Loucy (cell line): Measurements from ENCODE around the gene PPP1R12B.
"Not testable (repeated sequence)": the region's sequence is repeated elsewhere in the genome, so short reads cannot be mapped to it uniquely, and the experiment has no call there.

Experiments
- H2AFZ ChIP-seq: fragments of 200-600 bp; sonication (generic); 2 replicates; pipeline ENCODE4 v1.6.0; 2016; ENCODE audit warnings: antibody characterized with exemption, mild to moderate bottlenecking, low read length, moderate library complexity
- H3F3A ChIP-seq: fragments of 200-600 bp; 2 replicates; pipeline ENCODE4 v1.6.0; 2016; ENCODE audit warnings: antibody characterized with exemption, low read depth, mild to moderate bottlenecking
- H3K27me3 ChIP-seq: fragments of 200-600 bp; sonication (generic); 2 replicates; pipeline ENCODE4 v1.6.1; 2014; ENCODE audit warnings: low read length, mild to moderate bottlenecking; ENCODE audit not compliant: insufficient read depth, poor library complexity, severe bottlenecking
- H3K36me3 ChIP-seq: fragments of 200-600 bp; sonication (generic); 2 replicates; pipeline ENCODE4 v1.6.1; 2016; ENCODE audit warnings: low read length; ENCODE audit not compliant: insufficient read depth
- H3K4me1 ChIP-seq: fragments of 200-600 bp; sonication (generic); 2 replicates; pipeline ENCODE4 v1.5.1; 2014; ENCODE audit warnings: low read length, mild to moderate bottlenecking; ENCODE audit not compliant: insufficient read depth, poor library complexity, severe bottlenecking
- H3K4me2 ChIP-seq: fragments of 200-600 bp; sonication (generic); 2 replicates; pipeline ENCODE4 v1.6.0; 2014; ENCODE audit warnings: antibody characterized with exemption, low read length, low read depth, mild to moderate bottlenecking; ENCODE audit not compliant: poor library complexity, severe bottlenecking
- H3K4me3 ChIP-seq: fragments of 200-600 bp; sonication (generic); 2 replicates; pipeline ENCODE4 v1.5.1; 2014; ENCODE audit warnings: low read length, mild to moderate bottlenecking, mixed read lengths; ENCODE audit not compliant: poor library complexity, severe bottlenecking
- H3K79me2 ChIP-seq: fragments of 200-600 bp; sonication (generic); 2 replicates; pipeline ENCODE4 v1.6.1; 2014; ENCODE audit warnings: low read length; ENCODE audit not compliant: insufficient read depth
- H3K9ac ChIP-seq: fragments of 200-600 bp; sonication (generic); 2 replicates; pipeline ENCODE4 v1.6.0; 2014; ENCODE audit warnings: mild to moderate bottlenecking, low read depth, low read length, moderate library complexity; ENCODE audit not compliant: poor library complexity, severe bottlenecking
- H3K9me2 ChIP-seq: fragments of 200-600 bp; sonication (generic); replicated peaks from 2 replicates; pipeline ENCODE4 v1.6.1; 2016; ENCODE audit warnings: low read depth, low read length, mixed read lengths
- H3K9me3 ChIP-seq: fragments of 200-600 bp; sonication (generic); 2 replicates; pipeline ENCODE4 v1.6.1; 2014; ENCODE audit warnings: mild to moderate bottlenecking, antibody characterized with exemption, low read length, low read depth; ENCODE audit not compliant: insufficient read depth
- H4K20me1 ChIP-seq: fragments of 200-600 bp; sonication (generic); 2 replicates; pipeline ENCODE4 v1.6.0; 2014; ENCODE audit warnings: antibody characterized with exemption, low read length, mild to moderate bottlenecking; ENCODE audit not compliant: insufficient read depth, poor library complexity, severe bottlenecking
- CTCF ChIP-seq: fragments of 200-600 bp; sonication (generic); conservative IDR thresholded peaks from 2 replicates; pipeline ENCODE4 v1.5.1; 2014; ENCODE audit warnings: mild to moderate bottlenecking, antibody characterized with exemption, low read length
- EZH2phosphoT487 ChIP-seq: fragments of 200-600 bp; IDR thresholded peaks from 2 replicates; pipeline ENCODE4 v1.6.1; 2018; ENCODE audit warnings: antibody characterized with exemption, mild to moderate bottlenecking, moderate library complexity, borderline replicate concordance

Gene PPP1R12B

GRCh38 chr1:202531472-202531811 lies 182.9 kb downstream of the PPP1R12B start:
- TF ChIP-seq EZH2phosphoT487 (no peak), CTCF (no peak)
- H4K20me1 ChIP-seq: no peaks in the 10 kb centered on the region
- no peaks in the 10 kb centered on the region for H3K4me1 ChIP-seq
- no peaks in the 10 kb centered on the region for H3K9me2 ChIP-seq
- H3K4me3 ChIP-seq: no peak overlapping the region
- no peak overlapping the region for H3K4me2 ChIP-seq
- H3K27me3 ChIP-seq: no peaks in the 10 kb centered on the region
- H3K79me2 ChIP-seq: no peaks in the 10 kb centered on the region
- H3F3A ChIP-seq: no peaks in the 10 kb centered on the region
- H3K36me3 ChIP-seq: no peaks in the 10 kb centered on the region
- H2AFZ ChIP-seq: no peak overlapping the region
- H3K9me3 ChIP-seq: no peaks in the 10 kb centered on the region
- no peak overlapping the region for H3K9ac ChIP-seq

- H3K4me2 ChIP-seq, H3K9me3 ChIP-seq, H4K20me1 ChIP-seq, H3K9ac ChIP-seq, H3F3A ChIP-seq, H2AFZ ChIP-seq, H3K4me1 ChIP-seq, H3K79me2 ChIP-seq, H3K27me3 ChIP-seq, H3K36me3 ChIP-seq, H3K9me2 ChIP-seq, H3K4me3 ChIP-seq: not testable (repeated sequence)
These were observed 183.5 kb downstream of the PPP1R12B start for GRCh38 chr1:202531812-202532616.

- H3K4me2 ChIP-seq, H3K27me3 ChIP-seq, H4K20me1 ChIP-seq, H3K79me2 ChIP-seq, H3K9me3 ChIP-seq, H3K36me3 ChIP-seq, H3K9ac ChIP-seq, H3K9me2 ChIP-seq, H2AFZ ChIP-seq, H3F3A ChIP-seq, H3K4me3 ChIP-seq: not testable (repeated sequence)
- peaks cover 12% of the 10 kb centered on the region for H3K4me1 ChIP-seq
These were observed 190.7 kb downstream of the PPP1R12B start for GRCh38 chr1:202539166-202539574.

- peaks cover 12% of the 10 kb centered on the region for H3K4me1 ChIP-seq
- H3F3A ChIP-seq, H3K36me3 ChIP-seq, H3K4me2 ChIP-seq, H4K20me1 ChIP-seq, H3K27me3 ChIP-seq, H3K9me3 ChIP-seq, H2AFZ ChIP-seq, H3K79me2 ChIP-seq, H3K9ac ChIP-seq, H3K4me3 ChIP-seq, H3K9me2 ChIP-seq: not testable (repeated sequence)
These were observed 191.1 kb downstream of the PPP1R12B start for GRCh38 chr1:202539583-202539982.
